NCI-H526 (cell line): ENCODE data around the gene SH2D2A.
"Not testable (repeated sequence)": the region's sequence is repeated elsewhere in the genome, so short reads cannot be mapped to it uniquely, and the experiment has no call there.

ENCODE experiments used
- DNase-seq, 2 experiments: peaks; one replicate each; lab custom pipeline; 2025; lab: John Stamatoyannopoulos, UW

SH2D2A gene

GRCh38 chr1:156768610-156769295 is 47.9 kb downstream of the SH2D2A start:
- no peak for DNase-seq

DNA sequence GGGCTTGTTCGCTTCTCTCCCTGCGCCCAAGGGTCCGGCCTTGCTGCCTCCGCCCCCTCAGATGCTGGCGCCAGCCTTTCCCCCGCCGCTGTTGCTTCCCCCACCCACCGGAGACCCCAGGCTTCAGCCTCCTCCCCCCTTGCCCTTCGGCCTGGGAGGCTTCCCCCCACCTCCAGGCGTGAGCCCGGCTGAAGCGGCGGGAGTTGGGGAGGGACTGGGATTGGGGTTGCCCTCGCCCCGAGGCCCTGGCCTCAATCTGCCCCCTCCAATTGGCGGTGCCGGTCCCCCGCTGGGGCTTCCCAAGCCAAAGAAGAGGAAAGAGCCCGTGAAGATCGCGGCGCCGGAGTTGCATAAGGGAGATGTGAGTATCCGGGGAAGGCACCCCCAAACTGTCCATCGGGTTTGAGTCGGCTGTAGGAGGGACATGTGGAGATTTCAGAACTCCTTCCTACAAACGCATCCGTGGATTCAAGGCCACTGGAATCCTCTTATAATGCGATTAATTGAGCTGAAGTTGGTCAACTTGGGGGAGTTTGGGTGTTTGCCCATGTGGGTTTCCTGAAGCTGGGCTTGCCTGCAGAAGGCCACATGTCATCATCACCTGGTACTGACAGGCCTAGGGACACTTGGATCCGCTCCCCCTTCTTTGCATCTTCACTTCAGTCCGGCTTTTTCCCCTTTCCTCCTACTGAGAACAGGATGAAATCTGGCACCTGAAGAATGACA is 48.6 kb downstream of the SH2D2A start:
- DNase-seq, result peak in 1 of 2 experiments; percentile 39

DNA sequence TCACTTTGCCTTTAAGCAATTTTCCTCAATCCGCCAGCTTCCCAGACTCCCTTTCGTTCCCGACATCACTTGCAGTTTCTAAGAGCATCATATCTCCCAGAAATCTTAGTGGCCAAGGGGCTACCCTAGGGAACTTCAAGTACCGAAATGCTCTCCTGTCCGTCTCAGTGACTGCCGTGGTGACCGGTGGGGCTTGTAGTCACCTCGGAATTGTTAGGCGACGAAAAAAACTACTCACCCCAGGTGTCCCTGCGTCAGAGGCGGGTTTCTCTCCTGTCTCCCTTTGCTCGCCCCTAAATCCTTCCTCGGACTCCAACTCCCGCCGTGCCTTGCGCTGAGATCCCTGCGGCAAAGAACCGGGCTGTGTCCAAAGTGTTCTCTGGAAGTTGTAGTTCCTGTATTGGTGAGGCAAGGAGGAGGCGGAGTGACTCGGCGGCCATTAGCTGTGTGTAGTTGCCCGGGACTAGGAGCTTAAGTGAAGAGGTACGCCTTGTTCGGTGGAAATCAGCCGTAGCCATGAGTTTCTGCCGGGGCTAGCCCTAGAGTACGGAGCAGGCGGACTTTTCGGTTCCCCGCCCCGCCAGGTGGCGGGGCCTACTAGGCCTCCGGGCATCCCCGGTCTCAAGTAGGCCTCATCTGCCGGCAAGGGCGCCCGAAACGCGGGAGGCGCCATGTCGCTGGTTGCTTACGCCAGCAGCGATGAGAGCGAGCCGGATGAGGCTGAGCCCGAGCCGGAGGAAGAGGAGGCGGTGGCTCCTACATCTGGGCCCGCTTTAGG is 49.4 kb downstream of the SH2D2A start, which contains the start of gene PRCC:
Gene PRCC, plus strand, starts transcription at position 435 of the 778 bp plus-strand sequence. Its CDS starts 237 bp downstream, at position 672.
- peak; percentile 100 for DNase-seq

- DNase-seq, result no peak
Observed at GRCh38 chr1:156766298-156767100, 50.1 kb downstream of the SH2D2A start.

GRCh38 chr1:156765666-156766065 is 51.0 kb downstream of the SH2D2A start:
- DNase-seq, result no peak

DNA sequence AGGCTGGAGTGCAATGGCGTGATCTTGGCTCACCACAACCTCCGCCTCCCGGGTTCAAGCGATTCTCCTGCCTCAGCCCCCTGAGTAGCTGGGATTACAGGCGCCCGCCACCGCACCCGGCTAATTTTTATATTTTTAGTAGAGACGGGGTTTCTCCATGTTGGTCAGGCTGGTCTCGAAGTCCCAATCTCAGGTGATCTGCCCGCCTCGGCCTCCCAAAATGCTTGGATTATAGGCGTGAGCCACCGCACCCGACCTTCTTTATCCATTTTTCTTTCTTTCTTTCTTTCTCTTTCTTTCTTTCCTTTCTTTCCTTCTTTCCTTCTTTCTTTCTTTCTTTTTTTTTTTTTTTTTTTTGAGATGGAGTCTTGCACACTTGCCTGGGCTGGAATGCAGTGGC is 51.5 kb downstream of the SH2D2A start:
- DNase-seq, result not testable (repeated sequence)

GRCh38 chr1:156760796-156761104 is 55.9 kb downstream of the SH2D2A start:
- no peak for DNase-seq

DNA sequence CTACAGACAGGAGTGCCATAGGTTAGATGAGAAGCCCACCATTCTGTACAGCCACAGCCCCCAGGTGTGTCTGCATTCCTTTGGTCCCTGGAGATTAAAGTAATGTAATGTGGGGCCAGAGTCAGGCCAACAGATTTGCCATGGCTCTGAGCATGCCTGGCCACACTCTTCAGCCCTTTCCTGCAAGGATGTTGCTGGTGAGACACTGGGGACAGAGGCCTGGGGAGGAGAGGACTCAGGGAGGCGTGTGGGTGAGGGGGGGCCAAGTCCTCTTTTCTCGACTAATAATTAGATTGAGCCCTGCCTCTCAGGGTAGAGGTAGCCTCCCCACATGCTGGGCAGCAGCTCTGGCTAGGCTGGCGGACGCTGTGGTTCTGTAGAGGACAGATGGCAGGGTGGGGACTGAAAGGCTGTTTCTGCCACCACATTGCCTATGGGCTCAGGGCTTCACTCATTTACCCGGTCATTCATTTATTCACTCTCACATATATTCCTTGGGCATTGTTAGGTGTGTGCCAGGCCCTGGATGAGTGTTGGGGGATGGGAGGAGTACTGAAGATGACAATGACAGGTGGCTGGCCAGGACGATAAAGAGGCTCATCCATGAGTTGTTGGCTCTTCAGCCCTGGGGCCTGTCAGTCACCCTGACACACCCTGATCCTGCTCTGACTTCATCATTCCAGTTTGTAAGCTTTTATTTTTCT is 56.4 kb downstream of the SH2D2A start:
- no peak for DNase-seq

DNA sequence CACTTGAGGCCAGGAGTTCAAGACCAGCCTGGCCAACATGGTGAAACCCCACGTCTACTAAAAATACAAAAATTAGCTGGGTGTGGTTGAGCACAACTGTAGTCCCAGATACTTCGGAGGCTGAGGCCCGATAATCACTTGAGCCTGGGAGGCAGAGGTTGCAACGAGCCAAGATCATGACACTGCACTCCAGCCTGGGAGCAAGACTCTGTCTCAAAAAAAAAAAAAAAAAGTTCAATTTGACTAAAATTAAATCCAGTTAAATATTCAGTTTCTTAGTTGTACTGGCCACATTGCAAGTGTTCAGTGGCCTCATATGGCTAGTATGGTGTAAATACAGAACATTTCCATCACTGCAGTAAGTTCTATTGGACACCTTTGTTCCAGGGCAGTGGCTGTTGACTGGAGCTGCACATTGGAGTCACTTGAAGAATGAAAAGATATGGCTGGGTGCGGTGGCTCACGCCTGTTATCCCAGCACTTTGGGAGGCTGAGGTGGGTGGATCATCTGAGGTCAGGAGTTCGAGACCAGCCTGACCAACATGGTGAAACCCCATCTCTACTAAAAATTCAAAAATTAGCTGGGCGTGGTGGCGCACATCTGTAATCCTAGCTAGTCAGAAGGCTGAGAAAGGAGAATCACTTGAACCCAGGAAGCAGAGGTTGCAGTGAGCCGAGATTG is 58.9 kb downstream of the SH2D2A start:
- not testable (repeated sequence) for DNase-seq

- DNase-seq, result no peak
Observed at GRCh38 chr1:156756355-156756754, 60.3 kb downstream of the SH2D2A start.
